NCI-H2227 (cell line): ENCODE data around the gene CAMTA1.
"Not testable (repeated sequence)": the region's sequence is repeated elsewhere in the genome, so short reads cannot be mapped to it uniquely, and the experiment has no call there.

Experiments
- DNase-seq: peaks from one replicate; lab custom pipeline; 2025; ENCODE audit not compliant: unreplicated experiment; lab: John Stamatoyannopoulos, UW

Gene CAMTA1

DNA sequence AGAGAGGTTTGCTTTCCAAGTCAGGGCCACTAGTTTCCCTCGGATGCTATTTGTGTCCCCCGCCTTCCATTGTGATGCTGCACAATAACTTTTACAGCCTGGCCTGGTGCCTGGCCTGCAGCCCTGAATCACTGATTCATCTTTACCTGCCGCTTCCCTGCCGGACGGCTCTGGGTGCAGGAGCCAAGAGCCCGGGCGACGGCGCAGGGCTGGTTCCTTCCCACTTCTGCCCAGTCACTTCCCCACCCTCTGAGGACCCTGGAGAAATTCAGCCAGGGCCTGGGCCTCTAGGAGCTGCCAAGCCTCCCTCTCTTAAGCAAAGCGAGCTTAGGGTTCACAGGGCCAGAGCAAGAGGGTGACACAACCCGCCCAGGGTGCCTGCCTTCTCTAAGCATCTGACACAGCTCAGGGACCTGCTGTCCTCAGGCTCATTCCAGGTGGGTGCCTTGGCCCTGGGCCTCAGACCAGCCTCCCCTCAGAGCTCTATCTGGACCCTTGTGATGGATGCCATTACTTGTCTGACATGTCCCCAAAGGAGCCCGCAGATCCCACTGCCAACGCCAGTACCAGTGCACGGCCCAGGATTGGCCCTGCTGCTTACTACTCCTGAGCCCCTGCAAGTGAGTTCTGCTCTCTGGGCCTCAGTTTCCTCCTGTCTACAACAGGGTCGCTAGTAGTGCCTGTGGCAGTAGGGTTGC lies 604.8 kb downstream of the CAMTA1 start:
- DNase-seq = no peak

DNA sequence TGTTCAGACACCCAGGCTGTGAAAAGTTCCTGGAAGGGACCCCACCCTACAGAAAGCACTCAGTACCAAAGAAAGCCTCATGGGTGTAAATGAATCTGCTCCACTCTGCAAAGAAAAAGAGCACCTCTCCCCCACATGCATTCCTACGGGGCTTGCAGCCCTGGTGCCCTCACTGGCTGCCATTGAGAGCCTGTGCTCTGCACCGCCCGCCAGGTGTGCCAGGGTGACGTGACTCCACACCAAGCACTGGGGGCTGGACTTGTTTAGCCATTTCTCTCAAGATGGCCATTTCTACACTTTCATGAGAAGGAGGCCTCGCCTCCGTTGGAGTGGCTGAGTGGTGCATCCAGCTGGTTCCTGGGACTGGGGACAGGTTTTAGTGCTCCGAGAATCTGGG lies 605.3 kb downstream of the CAMTA1 start:
- DNase-seq = no peak

DNA sequence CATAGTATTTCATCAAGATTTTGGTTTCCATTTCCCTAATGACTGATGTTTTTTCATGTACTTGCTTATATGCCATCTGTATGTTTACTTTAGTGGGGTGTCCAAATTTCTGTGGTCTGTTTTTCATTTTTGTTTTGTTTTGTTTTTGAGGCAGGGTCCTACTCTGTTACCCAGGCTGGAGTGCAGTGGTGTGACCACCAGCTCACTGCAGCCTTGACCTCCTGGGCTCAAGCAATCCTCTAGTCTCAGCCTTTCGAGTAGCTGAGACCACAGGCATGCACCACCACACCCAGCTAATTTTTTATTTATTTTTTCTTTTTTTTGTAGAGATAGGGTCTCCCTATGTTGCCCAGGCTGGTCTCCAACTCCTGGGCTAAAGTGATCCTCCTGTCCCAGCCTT lies 607.9 kb downstream of the CAMTA1 start:
- no peak for DNase-seq

DNA sequence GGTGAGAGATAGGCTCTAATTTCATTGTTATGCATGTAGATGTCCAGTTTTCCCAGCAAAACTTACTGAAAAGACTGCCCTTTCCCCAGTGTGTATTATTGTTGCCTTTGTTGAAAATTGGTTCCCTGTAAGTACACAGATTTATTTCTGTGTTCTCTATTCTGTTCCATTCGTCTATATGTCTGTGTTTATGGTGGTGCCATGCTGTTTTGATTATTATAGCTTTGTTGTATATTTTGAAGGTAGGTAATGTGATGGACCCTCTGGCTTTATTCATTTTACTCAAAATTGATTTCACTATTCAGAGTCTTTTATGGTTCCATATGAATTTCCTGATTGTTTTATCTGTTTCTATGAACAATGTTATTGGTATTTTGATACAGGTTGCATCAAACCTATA lies 610.0 kb downstream of the CAMTA1 start:
- no peak for DNase-seq

DNA sequence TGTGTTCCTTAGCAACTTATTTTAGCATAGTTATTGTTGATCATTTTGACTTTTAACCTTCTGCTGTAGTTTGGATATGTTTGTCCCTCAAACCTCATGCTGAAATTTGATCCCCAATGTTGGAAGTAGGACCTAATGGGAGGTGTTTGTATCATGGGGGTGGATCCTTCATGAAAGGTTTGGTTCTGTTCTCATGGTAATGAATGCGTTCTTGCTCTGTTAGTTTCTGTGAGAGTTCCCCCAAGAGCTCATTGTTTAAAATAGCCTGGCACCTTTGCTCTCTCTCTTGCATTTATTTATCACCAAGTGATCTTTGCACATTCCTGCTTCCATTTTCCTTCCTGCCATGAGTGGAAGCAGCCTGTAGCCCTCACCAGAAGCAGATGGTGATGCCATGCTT lies 613.7 kb downstream of the CAMTA1 start:
- DNase-seq = no peak

DNA sequence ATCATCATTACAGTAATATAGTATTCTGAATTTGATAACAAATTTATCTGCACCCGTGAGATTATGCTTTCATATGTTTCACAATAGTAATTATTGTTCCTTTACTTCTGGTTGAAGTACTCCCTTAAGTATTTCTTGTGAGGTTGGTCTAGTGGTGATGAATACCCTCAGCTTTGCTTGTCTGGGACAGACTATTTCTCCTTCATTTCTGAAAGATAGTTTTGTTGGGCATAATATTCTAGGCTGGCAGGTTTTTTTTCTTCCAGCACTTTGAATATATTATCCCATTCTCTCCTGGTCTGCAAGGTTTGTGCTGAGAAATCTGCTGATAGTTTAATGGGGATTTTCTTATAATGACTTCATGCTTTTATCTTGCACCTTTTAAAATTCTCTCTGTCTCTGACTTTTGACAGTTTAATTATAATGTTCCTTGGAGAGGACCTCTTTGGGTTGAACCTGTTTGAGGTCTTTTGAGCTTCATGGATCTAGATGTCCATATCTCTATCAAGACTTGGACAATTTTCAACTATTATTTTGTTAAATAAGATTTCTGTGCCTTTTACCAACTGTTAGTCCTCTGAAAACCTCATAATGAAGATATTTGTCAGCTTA lies 614.4 kb downstream of the CAMTA1 start:
- no peak for DNase-seq

DNA sequence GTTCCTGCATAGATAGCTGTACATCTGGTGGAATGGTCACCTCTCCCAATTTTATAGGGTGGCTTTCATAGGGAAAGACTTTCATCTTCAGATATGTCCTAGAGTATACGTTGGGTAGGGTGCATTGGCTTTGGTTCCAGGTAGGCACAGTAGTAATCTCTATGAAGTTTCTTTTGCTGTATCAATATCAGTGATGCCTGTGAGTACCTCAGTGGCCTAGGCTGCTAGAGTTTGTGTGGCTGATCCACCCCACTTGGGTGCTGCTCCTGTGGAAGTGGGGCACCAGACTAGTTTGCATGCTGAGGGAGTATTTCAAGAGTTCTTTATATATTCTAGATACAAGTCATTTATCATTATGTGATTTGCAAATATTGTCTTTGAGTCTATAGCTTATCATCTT lies 615.3 kb downstream of the CAMTA1 start:
- no peak for DNase-seq

DNA sequence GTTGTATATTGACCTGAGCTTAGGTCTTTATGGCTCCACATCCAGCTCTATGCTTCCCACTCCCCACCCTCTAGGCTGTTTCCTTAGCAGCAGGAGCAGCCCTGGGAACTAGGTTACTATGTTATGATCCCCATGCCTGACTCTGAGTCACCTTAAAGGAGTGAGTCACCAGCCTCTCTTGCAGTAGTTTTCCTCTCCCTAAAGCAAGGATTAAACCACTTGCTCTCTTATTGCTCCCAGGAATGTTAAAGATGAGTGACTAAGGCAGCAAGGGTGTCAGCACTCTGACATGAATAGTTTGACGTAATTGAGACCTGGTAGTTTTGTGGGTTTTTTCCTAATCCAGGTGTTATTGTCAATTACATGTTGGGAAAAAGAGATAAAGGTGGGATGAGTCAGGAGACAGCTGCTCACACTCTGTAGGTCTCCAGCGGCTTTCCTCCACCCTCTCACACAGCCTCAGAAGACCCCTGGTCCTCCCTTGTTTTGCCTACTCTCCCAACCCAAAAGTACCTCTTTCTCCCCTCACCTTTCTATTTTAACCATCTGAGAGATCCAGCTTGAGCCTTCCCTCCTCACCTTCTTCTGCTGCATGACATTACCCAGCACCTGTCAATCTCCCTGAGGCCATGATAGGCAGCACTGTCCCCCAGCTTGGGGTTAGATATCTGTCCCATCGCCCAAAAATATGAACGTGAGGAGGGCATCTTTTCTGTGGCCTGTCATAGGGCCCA lies 616.7 kb downstream of the CAMTA1 start:
- DNase-seq = no peak

DNA sequence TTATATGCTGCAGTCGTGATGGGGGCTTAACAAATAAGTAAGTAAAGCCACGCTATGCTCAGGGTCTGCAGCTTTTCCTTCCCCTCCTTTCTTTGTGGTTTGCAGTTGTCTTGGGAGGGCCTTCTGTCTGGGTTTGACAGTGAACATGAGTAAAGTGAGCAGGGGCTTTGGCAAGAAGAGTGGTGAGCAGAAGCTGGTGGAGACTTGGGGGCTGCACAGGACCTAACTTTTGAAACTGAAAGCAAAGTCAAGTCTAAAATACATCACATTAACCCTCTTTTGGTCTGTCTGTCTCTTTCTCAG lies 617.2 kb downstream of the CAMTA1 start:
- no peak for DNase-seq

DNA sequence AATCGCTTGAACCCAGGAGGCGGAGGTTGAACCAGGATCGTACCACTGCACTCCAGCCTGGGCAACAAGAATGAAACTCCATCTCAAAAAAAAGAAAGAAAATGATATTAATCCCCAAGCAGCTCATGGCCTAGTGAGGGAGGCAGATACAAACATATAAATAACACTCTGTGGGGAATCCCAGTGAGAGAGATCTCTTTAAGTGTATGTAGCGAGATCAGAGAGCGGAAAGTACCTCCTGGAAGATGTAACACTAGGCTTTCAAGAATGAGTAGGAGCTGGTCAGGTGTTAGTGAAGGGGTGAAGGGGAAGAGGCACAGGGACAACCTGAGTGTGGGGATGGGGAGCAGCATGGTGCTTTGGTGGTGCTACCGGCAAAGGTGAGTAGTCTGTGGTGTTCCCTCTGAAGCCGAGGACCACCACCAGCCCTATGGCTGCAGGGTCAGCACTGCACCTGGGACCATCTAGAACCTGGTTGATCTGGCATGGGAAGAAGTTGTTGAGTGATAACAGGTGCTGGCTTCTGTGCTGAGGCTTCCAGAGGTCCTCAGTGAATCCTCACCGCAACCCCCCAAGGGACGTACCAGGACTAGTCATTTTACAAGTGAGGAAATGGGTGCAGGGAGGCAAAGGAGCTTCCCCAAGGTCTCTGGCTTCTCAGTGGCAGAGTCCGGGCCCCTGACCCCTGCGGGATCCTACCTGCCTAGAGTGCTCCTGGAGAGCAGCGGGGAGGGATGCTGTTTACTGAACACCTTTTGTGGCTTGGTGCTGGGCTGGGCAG lies 618.2 kb downstream of the CAMTA1 start:
- no peak for DNase-seq

DNA sequence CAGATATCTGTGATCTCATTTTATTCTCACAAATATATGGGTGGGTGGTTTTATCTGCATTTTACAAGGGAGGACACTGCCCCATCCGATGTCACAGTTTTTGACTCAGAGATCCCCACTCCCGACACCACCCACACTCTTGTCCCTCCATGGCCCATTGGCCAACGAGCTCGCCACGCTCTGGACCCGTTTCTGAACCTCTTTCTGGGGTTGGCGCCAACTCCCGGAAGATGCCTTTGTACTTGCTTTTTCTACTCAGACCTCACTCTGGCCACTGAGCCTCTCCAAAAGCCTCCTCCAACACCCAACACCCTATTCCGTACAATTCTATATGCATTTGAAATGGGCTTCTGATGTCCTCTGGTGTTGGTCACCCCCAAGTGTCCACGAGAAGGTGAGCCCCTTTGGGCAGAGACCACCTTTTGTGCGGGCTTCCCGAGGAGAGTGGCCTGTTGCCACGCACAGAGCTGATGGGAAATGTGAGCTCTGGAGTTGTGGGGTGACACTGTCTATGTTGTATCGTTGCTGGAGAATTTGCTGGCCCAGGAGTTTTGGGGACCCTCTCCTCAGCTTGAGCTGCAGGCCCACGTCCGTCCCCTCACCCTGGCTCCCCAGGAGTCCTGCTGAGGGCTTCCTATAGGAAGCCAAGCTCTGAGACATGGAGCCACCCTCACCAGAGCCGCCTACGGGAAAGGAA lies 618.9 kb downstream of the CAMTA1 start:
- DNase-seq = no peak

DNA sequence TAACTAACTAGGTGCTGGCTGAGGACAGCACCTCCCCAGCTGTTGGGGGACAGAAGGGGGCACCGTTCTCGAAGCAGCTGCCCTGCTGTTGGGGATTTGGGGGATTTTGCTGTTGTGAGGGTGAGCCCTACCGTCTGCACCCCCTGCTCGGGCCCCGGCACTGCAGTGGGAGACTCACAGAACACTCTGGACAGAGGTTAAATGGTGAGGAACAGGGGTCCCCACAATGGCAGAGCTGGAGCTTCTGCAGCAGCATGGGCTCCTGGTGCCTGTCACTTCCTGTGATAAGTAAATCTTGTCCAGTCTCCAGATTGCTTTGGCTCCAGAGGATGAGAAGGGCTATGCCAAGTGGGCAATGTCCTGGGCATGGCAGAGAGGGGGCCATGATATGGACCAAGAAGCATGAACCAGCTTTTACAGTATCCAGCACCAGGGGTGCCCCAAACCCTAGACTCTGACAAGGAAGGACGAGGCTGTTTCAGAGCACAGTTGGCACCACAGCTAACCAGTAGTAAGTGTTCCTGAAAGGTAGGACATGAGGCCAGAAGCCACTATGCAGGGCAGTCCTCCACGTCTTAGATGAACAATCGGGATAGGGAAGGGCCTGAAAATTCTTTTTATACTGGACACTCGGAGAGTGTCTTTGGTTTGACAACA lies 620.7 kb downstream of the CAMTA1 start:
- no peak for DNase-seq

DNA sequence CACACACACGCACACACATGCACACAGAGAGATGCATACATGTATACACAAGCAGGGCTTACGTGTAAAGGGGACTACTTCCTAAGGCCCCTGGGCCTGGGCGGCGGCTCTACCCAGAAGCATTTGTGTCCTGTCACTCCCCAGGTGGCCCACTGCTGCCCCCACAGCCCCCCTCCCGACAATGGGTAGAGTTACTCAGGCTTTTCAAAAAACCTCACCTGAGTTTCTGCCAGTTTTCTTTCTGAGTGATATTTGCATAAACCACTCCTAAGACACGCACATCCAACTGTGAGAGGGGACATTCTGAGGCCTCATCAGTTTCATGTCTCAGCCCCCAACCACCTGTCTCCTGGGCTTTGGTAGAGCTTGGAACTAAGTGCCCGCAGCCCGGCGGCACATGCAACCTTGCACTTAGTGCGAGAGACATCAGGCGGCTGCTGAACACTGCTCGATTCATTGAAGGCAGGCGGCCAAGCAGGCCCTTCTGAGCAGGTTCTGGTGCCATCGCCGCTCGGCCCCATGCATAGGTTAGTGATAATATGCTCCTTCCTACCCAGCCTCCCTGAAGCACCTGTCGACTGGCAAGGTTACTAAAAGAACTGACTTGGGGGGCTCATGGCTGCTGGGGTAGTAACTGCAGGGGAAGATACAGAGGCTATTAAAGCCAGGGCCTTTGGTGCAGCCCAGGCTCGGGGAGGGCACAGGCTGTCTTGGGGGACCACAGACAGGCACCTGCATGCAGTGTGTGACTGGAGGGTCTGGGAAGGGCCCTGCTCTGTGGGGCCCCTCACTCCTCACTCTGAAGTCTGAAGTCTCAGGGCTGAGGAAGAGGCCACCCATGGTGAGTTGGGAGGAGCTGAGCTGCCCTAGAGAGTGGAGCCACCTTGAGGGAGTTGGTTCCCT lies 621.6 kb downstream of the CAMTA1 start:
- DNase-seq = no peak

DNA sequence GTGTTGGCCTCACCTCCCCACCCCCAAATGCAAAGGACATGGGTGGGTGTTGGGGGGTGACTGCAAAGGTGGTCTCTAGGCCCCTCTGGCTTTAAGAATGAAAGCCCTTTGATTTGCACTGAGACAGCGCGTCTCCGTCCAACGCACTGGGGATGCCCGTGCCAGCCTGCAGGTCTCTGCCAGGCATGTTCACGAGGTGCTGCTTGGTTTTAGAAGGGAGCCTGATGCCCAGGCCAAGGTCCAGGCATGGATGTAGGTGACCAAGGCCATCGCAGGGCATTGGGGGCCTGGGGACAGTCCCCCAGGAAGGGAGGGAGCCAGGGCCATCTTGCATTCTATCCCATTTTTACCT lies 622.3 kb downstream of the CAMTA1 start:
- DNase-seq = no peak

DNA sequence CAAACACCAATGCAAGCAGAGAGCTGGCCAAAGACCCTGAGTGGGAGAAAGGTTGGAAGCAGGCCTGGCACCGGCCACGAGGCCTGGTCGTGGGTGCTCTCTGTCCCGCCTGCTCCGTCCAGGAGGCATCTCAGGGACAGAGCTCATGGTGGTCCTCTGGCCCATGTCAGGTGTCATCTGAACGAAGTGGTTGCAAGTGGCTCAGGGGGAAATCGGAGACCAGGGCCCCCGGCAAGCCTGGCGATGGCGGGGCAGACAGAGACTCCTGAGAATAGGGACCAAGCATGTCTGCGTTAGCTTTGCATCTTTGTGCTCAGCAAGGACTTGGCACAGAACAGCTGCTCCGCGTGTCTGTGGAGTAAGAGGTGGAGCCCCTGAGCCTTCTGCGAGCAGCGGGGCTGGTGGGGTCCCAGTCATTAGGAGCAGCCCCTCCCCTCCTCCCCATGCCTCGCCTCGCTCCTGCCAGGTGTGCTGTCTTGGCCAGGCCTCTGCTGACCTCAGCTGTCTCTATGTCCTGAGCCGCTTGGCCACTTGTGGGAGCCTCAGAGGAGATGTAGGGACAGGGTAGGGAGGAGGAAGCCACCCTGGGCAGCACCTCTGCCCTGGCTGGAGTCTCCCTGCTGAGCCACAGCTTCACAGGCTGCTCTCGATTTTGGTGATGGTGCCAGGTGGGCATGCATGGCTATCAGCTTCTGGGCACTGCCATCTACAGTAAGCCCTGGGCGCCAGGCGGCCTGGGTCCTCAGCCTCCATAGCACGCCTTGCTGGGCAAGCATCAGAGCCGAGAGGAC lies 622.9 kb downstream of the CAMTA1 start:
- no peak for DNase-seq

DNA sequence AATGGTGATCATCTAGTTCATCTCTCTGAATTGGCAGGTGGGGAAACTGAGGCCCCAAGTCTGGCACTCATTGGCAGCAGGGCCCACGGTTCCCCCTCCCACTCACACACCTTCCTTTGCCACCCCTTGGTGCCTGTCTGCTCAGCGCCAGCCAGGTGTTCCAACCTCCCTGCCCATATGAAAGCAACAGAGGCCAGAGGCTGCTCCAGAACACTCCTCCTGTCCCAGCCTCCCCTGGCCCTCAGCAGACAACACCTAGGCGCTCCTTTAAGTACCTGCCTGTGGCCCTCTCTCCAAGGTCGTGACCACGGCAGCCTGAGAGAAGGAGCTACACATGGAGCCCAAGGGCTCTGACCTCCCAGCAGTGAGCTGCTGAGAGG lies 623.5 kb downstream of the CAMTA1 start:
- no peak for DNase-seq

DNA sequence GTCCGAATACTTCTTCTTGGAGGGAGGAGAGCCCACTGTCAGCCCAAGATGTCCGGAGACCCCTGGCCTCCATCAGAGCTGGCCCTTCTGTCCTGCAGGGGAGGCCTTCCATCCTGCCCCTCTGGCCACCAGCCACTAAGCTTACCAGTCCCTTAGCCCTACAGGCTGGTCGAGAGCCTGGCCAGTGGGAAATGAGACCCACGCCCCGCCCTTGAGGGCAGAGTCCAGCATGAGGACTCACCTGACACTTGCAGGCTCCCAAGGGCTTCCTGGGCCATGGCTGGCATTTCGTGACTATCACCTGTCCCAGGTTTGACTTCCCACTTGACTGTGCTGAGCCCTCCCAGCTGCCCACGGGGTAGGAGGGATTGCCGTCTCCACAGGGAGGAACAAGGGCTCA lies 624.0 kb downstream of the CAMTA1 start:
- DNase-seq = no peak

DNA sequence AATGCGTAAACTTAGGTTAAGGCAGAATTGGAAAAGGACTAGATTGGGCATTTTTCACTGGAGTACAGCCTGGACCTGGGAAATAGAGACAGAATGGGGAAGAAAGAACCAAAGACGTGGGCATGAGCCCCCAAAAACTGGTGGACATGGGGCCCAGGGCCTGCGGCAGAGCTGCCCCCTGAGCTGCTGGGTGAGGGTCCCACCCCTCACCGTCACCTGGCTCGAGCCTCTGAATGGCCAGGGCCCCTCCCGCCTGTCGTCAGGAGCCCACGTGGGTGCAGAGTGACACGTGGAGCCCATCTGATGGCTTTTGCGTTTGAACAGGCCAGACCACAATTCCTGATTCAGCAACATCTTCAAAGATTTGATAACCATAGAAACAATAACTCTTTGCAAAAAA lies 624.9 kb downstream of the CAMTA1 start:
- DNase-seq = no peak

DNA sequence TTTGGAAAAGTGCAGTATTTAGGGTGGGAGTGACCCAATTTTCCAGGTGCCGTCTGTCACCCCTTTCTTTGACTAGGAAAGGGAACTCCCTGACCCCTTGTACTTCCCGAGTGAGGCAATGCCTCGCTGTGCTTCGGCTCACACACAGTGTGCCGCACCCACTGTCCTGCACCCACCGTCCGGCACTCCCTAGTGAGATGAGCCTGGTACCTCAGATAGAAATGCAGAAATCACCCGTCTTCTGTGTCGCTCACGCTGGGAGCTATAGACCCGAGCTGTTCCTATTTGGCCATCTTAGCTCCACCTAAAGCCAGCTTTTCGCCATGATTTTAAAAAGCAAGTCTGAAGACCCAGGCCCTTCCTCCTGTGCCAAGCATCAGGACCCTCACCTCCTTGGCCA lies 632.4 kb downstream of the CAMTA1 start:
- DNase-seq = not testable (repeated sequence)
